Endothelial cell of umbilical vein (primary cell): Measurements from ENCODE around the gene PKN1. TPM values are rescaled to one million over a fixed set of nuclear protein-coding genes. Genes with fewer than 3 reads are reported as not detected.

Source experiments
- BruUV-seq: library from RNA; stranded (reverse); fragments of 400-500 nt; replicated peaks from 2 replicates; lab custom pipeline; 2021; lab: Mats Ljungman, UMichigan
- CTCF ChIA-PET: fragments of 300-600, 350-600 bp; sonication (Branson Sonifier 250); formaldehyde crosslinking; loops from one replicate; lab custom pipeline; 2021; ENCODE audit warnings: antibody characterized with exemption, inconsistent platforms; lab: Charles Lee
- POLR2A ChIA-PET: fragments of 300-600, 350-600 bp; sonication (Branson Sonifier 250); formaldehyde crosslinking; loops from one replicate; lab custom pipeline; 2021; ENCODE audit warnings: antibody characterized with exemption, inconsistent platforms; lab: Charles Lee
- DNase-seq: peaks from one replicate; pipeline ENCODE4 v3.0.0-alpha.2; 2011; ENCODE audit warnings: low read depth, low spot score
- FAIRE-seq: peaks from 2 replicates; lab custom pipeline; 2011; peaks lifted over from hg19 to GRCh38; lab: Jason Lieb, UNC
- H2AFZ ChIP-seq: 2 replicates; pipeline ENCODE4 v1.6.0; 2012; ENCODE audit warnings: low read depth, low read length, control low read depth, inconsistent platforms
- H3K27ac ChIP-seq: 2 replicates; pipeline ENCODE4 v1.5.1; 2011; ENCODE audit warnings: low read depth, mild to moderate bottlenecking, control low read depth, low read length, moderate library complexity; ENCODE audit not compliant: insufficient read depth
- H3K27me3 ChIP-seq, 2 experiments: 2 replicates each; pipeline versions ENCODE4 v1.6.0 to v1.6.1; 2011; ENCODE audit warnings: low read length in 2 of 2, mixed read lengths in 1 of 2; ENCODE audit not compliant: control insufficient read depth in 2 of 2, insufficient read depth in 2 of 2
- H3K36me3 ChIP-seq, 2 experiments: 2 replicates in 1 of 2; 3 replicates in 1 of 2; pipeline ENCODE4 v1.5.1; 2011; ENCODE audit warnings: low read length in 2 of 2, mild to moderate bottlenecking in 1 of 2, moderate library complexity in 1 of 2; ENCODE audit not compliant: control insufficient read depth in 2 of 2, insufficient read depth in 2 of 2; ENCODE audit errors: extremely low read depth in 1 of 2
- H3K4me1 ChIP-seq: 3 replicates; pipeline ENCODE4 v1.5.1; 2011; ENCODE audit warnings: mild to moderate bottlenecking, low read length; ENCODE audit not compliant: control insufficient read depth, insufficient read depth; ENCODE audit errors: extremely low read depth
- H3K4me2 ChIP-seq: 2 replicates; pipeline ENCODE4 v1.6.1; 2011; ENCODE audit warnings: low read length, control low read depth, mixed read lengths; ENCODE audit not compliant: insufficient read depth
- H3K4me3 ChIP-seq, 3 experiments: fragments of 200-600 bp in 1 of 3; sonication (generic), shearing (Covaris generic) in 1 of 3; replicated peaks in 1 of 3; 2 replicates each; pipeline ENCODE4 v1.5.1; 2011 to 2016; ENCODE audit warnings: control low read depth in 3 of 3, low read length in 3 of 3, mild to moderate bottlenecking in 2 of 3, inconsistent platforms in 1 of 3, low read depth in 1 of 3, moderate library complexity in 1 of 3; ENCODE audit not compliant: insufficient read depth in 1 of 3
- H3K79me2 ChIP-seq: 2 replicates; pipeline ENCODE4 v1.6.0; 2012; ENCODE audit warnings: low read length, inconsistent platforms; ENCODE audit not compliant: control insufficient read depth, insufficient read depth
- H3K9ac ChIP-seq: replicated peaks from 2 replicates; pipeline ENCODE3; 2011; ENCODE audit warnings: low read length, control low read depth; ENCODE audit not compliant: insufficient read depth; ENCODE audit errors: extremely low read depth
- H3K9me1 ChIP-seq: replicated peaks from 3 replicates; pipeline ENCODE4 v1.6.0; 2011; ENCODE audit warnings: mild to moderate bottlenecking, low read length; ENCODE audit not compliant: control insufficient read depth, insufficient read depth; ENCODE audit errors: extremely low read depth
- H3K9me3 ChIP-seq: replicated peaks from 2 replicates; pipeline ENCODE4 v1.5.1; 2012; ENCODE audit warnings: low read length, inconsistent platforms; ENCODE audit not compliant: control insufficient read depth, insufficient read depth
- H4K20me1 ChIP-seq: replicated peaks from 2 replicates; pipeline ENCODE3; 2011; ENCODE audit warnings: mild to moderate bottlenecking, low read length; ENCODE audit not compliant: control insufficient read depth, insufficient read depth; ENCODE audit errors: extremely low read depth
- EZH2 ChIP-seq: IDR thresholded peaks from 2 replicates; pipeline ENCODE4 v1.6.1; 2012; ENCODE audit warnings: borderline replicate concordance, low read depth, mild to moderate bottlenecking, moderate library complexity, low read length, inconsistent platforms; ENCODE audit not compliant: severe bottlenecking
- FOS ChIP-seq: IDR thresholded peaks from 2 replicates; pipeline ENCODE4 v1.6.1; 2011; ENCODE audit warnings: mild to moderate bottlenecking, low read length, moderate library complexity, borderline replicate concordance; ENCODE audit not compliant: insufficient read depth
- JUN ChIP-seq: IDR thresholded peaks from 2 replicates; pipeline ENCODE4 v1.6.1; 2011; ENCODE audit warnings: borderline replicate concordance, low read depth; ENCODE audit not compliant: insufficient read length, insufficient read depth
- MYC ChIP-seq: IDR thresholded peaks from one replicate; pipeline ENCODE4 v1.6.1; 2011; ENCODE audit warnings: mild to moderate bottlenecking, low read depth, low read length
- POLR2A ChIP-seq: IDR thresholded peaks from 2 replicates; pipeline ENCODE4 v1.6.1; 2012; ENCODE audit warnings: low read depth, mild to moderate bottlenecking, control low read depth, low read length
- dilution Hi-C: fragments of 300-500 bp; cut with MboI; formaldehyde crosslinking; loops from one replicate; pipeline ENCODE4 v1.15.0; 2019; ENCODE audit warnings: low sequenced_read_pairs; ENCODE audit not compliant: extremely low pct_ligation_motif_present
- intact Hi-C: fragments of 100-400 bp; cut with micrococcal nuclease; formaldehyde crosslinking; loops from one replicate; pipeline ENCODE4 v1.10.0; 2022
- polyA plus RNA-seq, 4 experiments: library from polyadenylated mRNA; depleted of rRNA in 3 of 4; stranded (reverse) in 3 of 4; unstranded in 1 of 4; fragments of >200 nt; gene quantifications; 2 replicates each; pipeline versions ENCODE4 v1.2.1 to v1.2.3, GENCODE V29; 2011 to 2012; ENCODE audit warnings: missing spikeins in 1 of 4
- small RNA-seq: library from RNA; depleted of rRNA; stranded (forward); fragments of <200 nt; gene quantifications from one replicate; pipeline ENCODE3, GENCODE V24; 2012; ENCODE audit warnings: low replicate concordance, low read depth; ENCODE audit not compliant: insufficient read depth, insufficient read length
- total RNA-seq: library from RNA; stranded (reverse); gene quantifications from 2 replicates; pipeline ENCODE4 v1.2.3, GENCODE V29; 2021
- TF ChIP-seq, protein P1 (sequence below): IDR thresholded peaks from 2 replicates; pipeline ENCODE4 v1.6.1; 2011; ENCODE audit not compliant: insufficient read depth, insufficient read length

The PKN1 gene
- total and polyA plus RNA-seq, 2 donors (not counting 3 experiments of a cell fraction or from before 2014, with no cell fraction given), result 148 to 302 TPM

DNA sequence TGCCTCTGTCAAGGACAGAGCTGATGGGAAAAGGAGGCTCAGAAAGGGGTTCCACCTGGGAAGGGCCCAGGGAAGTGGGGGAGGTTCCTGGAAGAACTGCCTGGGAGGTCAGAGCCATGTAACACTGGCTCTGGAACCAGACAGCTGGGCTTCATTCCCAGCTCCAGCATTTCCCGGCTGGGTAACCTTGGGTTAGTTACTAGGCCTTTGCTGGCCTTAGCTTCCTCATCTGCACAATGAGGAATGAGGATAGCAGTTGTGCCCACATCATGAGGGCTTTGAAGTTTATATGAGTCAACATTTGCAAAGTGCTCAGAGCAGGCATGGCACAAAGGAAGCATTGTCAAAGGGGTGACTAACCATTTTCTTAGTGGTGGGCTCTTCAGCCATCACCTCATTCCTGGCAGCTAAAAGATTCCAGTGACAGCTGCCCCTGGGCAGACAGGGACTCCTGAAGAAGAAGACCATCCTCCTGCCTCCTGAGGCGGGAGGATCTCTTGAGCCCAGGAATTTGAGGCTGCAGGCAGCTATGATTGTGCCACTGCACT is 86.8 kb downstream of the PKN1 start:
- TF ChIP-seq FOS (peak; percentile 74), JUN (peak; percentile 77), EZH2 (no peak)
- no peaks in the 10 kb centered on the region for H4K20me1 ChIP-seq
- H3K9me1 ChIP-seq, result no peaks in the 10 kb centered on the region
- H3K4me3 ChIP-seq, result no peak overlapping the region
- peaks cover 11 to 13% of the 10 kb centered on the region in 2 experiments for H3K36me3 ChIP-seq
- CTCF ChIA-PET, result interaction anchor here (0.9 to 1.6 kb wide), 3 partner anchors 9 to 24 kb away, joined by 3 to 4 read pairs (median 4); partner anchors contain the start of gene GIPC1
- H3K79me2 ChIP-seq, result peaks cover 30% of the 10 kb centered on the region
- no peaks in the 10 kb centered on the region for H3K9me3 ChIP-seq
- FAIRE-seq, result peak; percentile 81
- H3K27me3 ChIP-seq, result no peaks in the 10 kb centered on the region
- peak; percentile 75 for DNase-seq
- H3K4me2 ChIP-seq, result no peak overlapping the region
- no peak overlapping the region for H2AFZ ChIP-seq
- intact Hi-C loops (no loop called here), dilution Hi-C loops (no loop called here)
- H3K4me1 ChIP-seq, result peaks cover 55% of the 10 kb centered on the region
- peak overlapping the region; percentile 81 for H3K27ac ChIP-seq
- POLR2A ChIA-PET, result no interaction called here
- no TSS peak for BruUV-seq
- H3K9ac ChIP-seq, result peak overlapping the region; percentile 25

DNA sequence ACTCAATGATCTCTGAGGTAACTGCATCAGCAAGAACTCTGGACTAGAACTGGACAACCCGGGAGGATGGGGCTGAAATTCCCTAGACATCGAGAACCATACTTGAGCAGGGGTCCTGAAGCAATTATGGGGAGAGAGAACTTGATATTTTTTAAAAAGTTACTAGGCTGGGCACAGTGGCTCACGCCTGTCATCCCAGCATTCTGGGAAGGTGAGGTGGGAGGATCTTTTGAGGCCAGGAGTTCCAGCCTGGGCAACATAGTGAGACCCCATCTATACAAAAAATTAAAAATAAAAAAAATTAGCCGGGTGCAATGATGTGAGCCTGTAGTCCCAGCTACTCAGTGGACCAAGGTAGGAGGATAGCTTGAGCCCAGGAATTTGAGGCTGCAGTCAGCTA is 87.4 kb downstream of the PKN1 start:
- H3K27me3 ChIP-seq, result no peaks in the 10 kb centered on the region
- FAIRE-seq (no peak), DNase-seq (no peak)
- H3K9ac ChIP-seq, result no peak overlapping the region
- dilution Hi-C loops, result no loop called here
- H3K9me3 ChIP-seq, result no peaks in the 10 kb centered on the region
- H3K4me2 ChIP-seq, result no peak overlapping the region
- peaks cover 52% of the 10 kb centered on the region for H3K4me1 ChIP-seq
- H3K9me1 ChIP-seq, result no peaks in the 10 kb centered on the region
- H2AFZ ChIP-seq, result no peak overlapping the region
- intact Hi-C loops, result no loop called here
- H3K4me3 ChIP-seq, result no peak overlapping the region
- CTCF ChIA-PET, result interaction anchor here (1.5 to 1.6 kb wide), 2 partner anchors 8 to 25 kb away, joined by 4 read pairs; partner anchors contain the start of gene GIPC1
- H3K79me2 ChIP-seq, result peaks cover 24% of the 10 kb centered on the region
- TF ChIP-seq, protein P1, sequence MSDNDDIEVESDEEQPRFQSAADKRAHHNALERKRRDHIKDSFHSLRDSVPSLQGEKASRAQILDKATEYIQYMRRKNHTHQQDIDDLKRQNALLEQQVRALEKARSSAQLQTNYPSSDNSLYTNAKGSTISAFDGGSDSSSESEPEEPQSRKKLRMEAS, result no peak
- TF ChIP-seq POLR2A, result no peak
- no peak for TF ChIP-seq MYC
- no peak for TF ChIP-seq EZH2
- H3K27ac ChIP-seq, result peak overlapping the region; percentile 65
- H3K36me3 ChIP-seq, result peaks cover 6 to 8% of the 10 kb centered on the region in 2 experiments
- POLR2A ChIA-PET, result no interaction called here
- BruUV-seq, result no TSS peak
- no peaks in the 10 kb centered on the region for H4K20me1 ChIP-seq

Small RNA genes within 50 kb of the gene (small RNA-seq; reads per million reads assigned to genes)
- not detected for gene SNRPGP15

Other genes with a start within 250 kb of the PKN1 start
- gene ADGRL1, start 227.1 kb upstream of the PKN1 start, total RNA-seq, result 5.4 and 7.3 TPM in 2 replicates
- gene ADGRL1, start 227.1 kb upstream of the PKN1 start, polyA plus RNA-seq, result 8.3 and 9.0 TPM in 2 replicates
- 6.0 and 14.7 TPM in 2 replicates for gene ADGRE5, start 51.9 kb upstream of the PKN1 start, total RNA-seq
- 4.7 and 5.3 TPM in 2 replicates for gene ADGRE5, start 51.9 kb upstream of the PKN1 start, polyA plus RNA-seq
- 153 and 157 TPM in 2 replicates for gene DDX39A, start 14.0 kb upstream of the PKN1 start, total RNA-seq
- 158 and 168 TPM in 2 replicates for gene DDX39A, start 14.0 kb upstream of the PKN1 start, polyA plus RNA-seq
- 0.40 and 0.53 TPM in 2 replicates for gene PTGER1, start 42.0 kb downstream of the PKN1 start, total RNA-seq
- gene PTGER1, start 42.0 kb downstream of the PKN1 start, polyA plus RNA-seq, result 0.21 and 0.48 TPM in 2 replicates
- gene GIPC1, start 62.8 kb downstream of the PKN1 start, total RNA-seq, result 102 and 108 TPM in 2 replicates
- 141 and 159 TPM in 2 replicates for gene GIPC1, start 62.8 kb downstream of the PKN1 start, polyA plus RNA-seq
- 55.8 and 58.6 TPM in 2 replicates for gene DNAJB1, start 85.1 kb downstream of the PKN1 start, total RNA-seq
- gene DNAJB1, start 85.1 kb downstream of the PKN1 start, polyA plus RNA-seq, result 49.4 and 59.8 TPM in 2 replicates
- gene TECR, start 96.3 kb downstream of the PKN1 start, total RNA-seq, result 109 and 110 TPM in 2 replicates
- gene TECR, start 96.3 kb downstream of the PKN1 start, polyA plus RNA-seq, result 193 and 231 TPM in 2 replicates
- gene NDUFB7, start 138.8 kb downstream of the PKN1 start, total RNA-seq, result 170 and 177 TPM in 2 replicates
- 655 and 916 TPM in 2 replicates for gene NDUFB7, start 138.8 kb downstream of the PKN1 start, polyA plus RNA-seq
- not detected in 2 replicates for gene CLEC17A, start 149.8 kb downstream of the PKN1 start, total RNA-seq
- 0.07 TPM in 1 of 2 replicates, not detected in the other for gene CLEC17A, start 149.8 kb downstream of the PKN1 start, polyA plus RNA-seq
- not detected in 2 replicates for gene ADGRE3, start 241.5 kb downstream of the PKN1 start, total RNA-seq
- gene ADGRE3, start 241.5 kb downstream of the PKN1 start, polyA plus RNA-seq, result not detected in 2 replicates